IPS-15b (cell line): ENCODE results near the gene EXOC6B.

Source experiments
- H3K27me3 ChIP-seq: one replicate; pipeline ENCODE4 v1.6.1; 2013; ENCODE audit warnings: low read length; ENCODE audit not compliant: control insufficient read depth, insufficient read depth
- H3K36me3 ChIP-seq: one replicate; pipeline ENCODE4 v1.6.1; 2013; ENCODE audit warnings: low read length; ENCODE audit not compliant: control insufficient read depth, insufficient read depth
- H3K4me1 ChIP-seq: one replicate; pipeline ENCODE4 v1.6.1; 2013; ENCODE audit warnings: mild to moderate bottlenecking, low read length; ENCODE audit not compliant: control insufficient read depth, insufficient read depth
- H3K4me3 ChIP-seq: one replicate; pipeline ENCODE4 v1.5.1; 2013; ENCODE audit warnings: low read depth, low read length
- H3K9ac ChIP-seq: one replicate; pipeline ENCODE4 v1.6.1; 2013; ENCODE audit warnings: low read depth, mild to moderate bottlenecking, low read length
- H3K9me3 ChIP-seq: one replicate; pipeline ENCODE4 v1.6.1; 2013; ENCODE audit warnings: mild to moderate bottlenecking, low read length; ENCODE audit not compliant: control insufficient read depth, insufficient read depth

EXOC6B gene

GRCh38 chr2:72175636-72176035 is 650.2 kb downstream of the EXOC6B start:
- Histone ChIP-seq H3K27me3 (no peaks in the 10 kb centered on the region), H3K4me1 (no peaks in the 10 kb centered on the region), H3K9ac (no peak overlapping the region), H3K4me3 (no peak overlapping the region), H3K9me3 (no peaks in the 10 kb centered on the region), H3K36me3 (no peaks in the 10 kb centered on the region)

- no peaks in the 10 kb centered on the region for H3K4me1 ChIP-seq
- H3K9me3 ChIP-seq: no peaks in the 10 kb centered on the region
- H3K27me3 ChIP-seq: no peaks in the 10 kb centered on the region
- no peaks in the 10 kb centered on the region for H3K36me3 ChIP-seq
- no peak overlapping the region for H3K9ac ChIP-seq
- H3K4me3 ChIP-seq: no peak overlapping the region
Observed at GRCh38 chr2:72173640-72174321, 652.1 kb downstream of the EXOC6B start.

GRCh38 chr2:72172478-72172877 is 653.4 kb downstream of the EXOC6B start:
- no peaks in the 10 kb centered on the region for H3K9me3 ChIP-seq
- H3K4me1 ChIP-seq: no peaks in the 10 kb centered on the region
- H3K9ac ChIP-seq: no peak overlapping the region
- no peak overlapping the region for H3K4me3 ChIP-seq
- no peaks in the 10 kb centered on the region for H3K27me3 ChIP-seq
- H3K36me3 ChIP-seq: no peaks in the 10 kb centered on the region

- no peaks in the 10 kb centered on the region for H3K27me3 ChIP-seq
- H3K36me3 ChIP-seq: no peaks in the 10 kb centered on the region
- no peak overlapping the region for H3K4me3 ChIP-seq
- no peaks in the 10 kb centered on the region for H3K9me3 ChIP-seq
- no peaks in the 10 kb centered on the region for H3K4me1 ChIP-seq
- H3K9ac ChIP-seq: no peak overlapping the region
Observed at GRCh38 chr2:72166279-72166678, 659.6 kb downstream of the EXOC6B start.

- no peak overlapping the region for H3K4me3 ChIP-seq
- H3K9ac ChIP-seq: no peak overlapping the region
- no peaks in the 10 kb centered on the region for H3K9me3 ChIP-seq
- no peaks in the 10 kb centered on the region for H3K4me1 ChIP-seq
- no peaks in the 10 kb centered on the region for H3K27me3 ChIP-seq
- H3K36me3 ChIP-seq: no peaks in the 10 kb centered on the region
Observed at GRCh38 chr2:72165792-72166191, 660.0 kb downstream of the EXOC6B start.

- H3K27me3 ChIP-seq: no peaks in the 10 kb centered on the region
- H3K4me3 ChIP-seq: no peak overlapping the region
- no peak overlapping the region for H3K9ac ChIP-seq
- no peaks in the 10 kb centered on the region for H3K4me1 ChIP-seq
- no peaks in the 10 kb centered on the region for H3K9me3 ChIP-seq
- H3K36me3 ChIP-seq: no peaks in the 10 kb centered on the region
Observed at GRCh38 chr2:72162574-72162973, 663.3 kb downstream of the EXOC6B start.

- no peak overlapping the region for H3K9ac ChIP-seq
- peaks cover 3% of the 10 kb centered on the region for H3K27me3 ChIP-seq
- no peaks in the 10 kb centered on the region for H3K36me3 ChIP-seq
- H3K4me3 ChIP-seq: no peak overlapping the region
- H3K9me3 ChIP-seq: no peaks in the 10 kb centered on the region
- no peaks in the 10 kb centered on the region for H3K4me1 ChIP-seq
Observed at GRCh38 chr2:72159211-72159993, 666.4 kb downstream of the EXOC6B start.

GRCh38 chr2:72157871-72158771 is 667.7 kb downstream of the EXOC6B start:
- Histone ChIP-seq H3K9ac (no peak overlapping the region), H3K36me3 (no peaks in the 10 kb centered on the region), H3K27me3 (peaks cover 3% of the 10 kb centered on the region), H3K4me1 (no peaks in the 10 kb centered on the region), H3K4me3 (no peak overlapping the region), H3K9me3 (no peaks in the 10 kb centered on the region)

- Histone ChIP-seq H3K36me3 (no peaks in the 10 kb centered on the region), H3K9me3 (no peaks in the 10 kb centered on the region), H3K4me3 (no peak overlapping the region), H3K4me1 (no peaks in the 10 kb centered on the region), H3K27me3 (peaks cover 10% of the 10 kb centered on the region), H3K9ac (no peak overlapping the region)
Observed at GRCh38 chr2:72156872-72157271, 669.0 kb downstream of the EXOC6B start.

GRCh38 chr2:72155737-72156136 is 670.1 kb downstream of the EXOC6B start:
- Histone ChIP-seq H3K4me1 (no peaks in the 10 kb centered on the region), H3K4me3 (no peak overlapping the region), H3K36me3 (no peaks in the 10 kb centered on the region), H3K9me3 (no peaks in the 10 kb centered on the region), H3K27me3 (peaks cover 21% of the 10 kb centered on the region), H3K9ac (no peak overlapping the region)

- peaks cover 27% of the 10 kb centered on the region for H3K27me3 ChIP-seq
- H3K36me3 ChIP-seq: no peaks in the 10 kb centered on the region
- no peak overlapping the region for H3K4me3 ChIP-seq
- no peak overlapping the region for H3K9ac ChIP-seq
- H3K9me3 ChIP-seq: no peaks in the 10 kb centered on the region
- peaks cover under 1% of the 10 kb centered on the region for H3K4me1 ChIP-seq
Observed at GRCh38 chr2:72155151-72155550, 670.7 kb downstream of the EXOC6B start.
